NCI-H146 treated with DMSO at 0.1 percent for 48 hours (cell line): Measurements from ENCODE around the gene POTEM.
"Not testable (repeated sequence)": the region's sequence is repeated elsewhere in the genome, so short reads cannot be mapped to it uniquely, and the experiment has no call there.

Experiments
- DNase-seq: peaks from one replicate; lab custom pipeline; 2025; ENCODE audit not compliant: unreplicated experiment; lab: John Stamatoyannopoulos, UW

The POTEM gene

DNA sequence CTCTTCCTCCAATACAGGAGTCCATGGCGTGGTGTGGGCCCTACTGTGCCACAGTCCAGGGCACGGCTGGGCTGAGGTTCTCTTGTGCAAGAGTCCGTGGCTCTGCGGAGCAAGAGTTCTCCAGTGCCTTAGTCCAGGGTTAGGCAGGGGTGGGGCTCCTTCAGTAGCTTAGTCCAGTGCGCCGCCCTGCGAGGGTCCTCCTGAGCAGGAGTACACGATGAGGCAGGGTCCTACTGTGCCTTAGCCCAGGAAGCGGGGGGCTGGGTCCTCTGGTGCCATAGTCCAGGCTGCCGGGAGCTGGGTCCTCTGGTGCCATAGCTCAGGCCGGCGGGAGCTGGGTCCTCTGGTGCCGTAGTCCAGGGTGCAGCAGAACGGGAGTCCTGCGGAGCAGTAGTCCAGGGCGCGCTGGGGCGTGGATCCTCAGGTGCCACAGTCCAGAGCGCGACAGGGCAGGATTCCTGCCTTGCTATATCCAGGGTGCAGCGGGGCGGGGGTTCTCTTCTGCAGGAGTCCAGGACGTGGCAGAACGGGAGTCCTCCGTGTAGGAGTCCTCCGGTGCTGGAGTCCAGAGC, 69.7 kb downstream of the POTEM start:
- not testable (repeated sequence) for DNase-seq

DNA sequence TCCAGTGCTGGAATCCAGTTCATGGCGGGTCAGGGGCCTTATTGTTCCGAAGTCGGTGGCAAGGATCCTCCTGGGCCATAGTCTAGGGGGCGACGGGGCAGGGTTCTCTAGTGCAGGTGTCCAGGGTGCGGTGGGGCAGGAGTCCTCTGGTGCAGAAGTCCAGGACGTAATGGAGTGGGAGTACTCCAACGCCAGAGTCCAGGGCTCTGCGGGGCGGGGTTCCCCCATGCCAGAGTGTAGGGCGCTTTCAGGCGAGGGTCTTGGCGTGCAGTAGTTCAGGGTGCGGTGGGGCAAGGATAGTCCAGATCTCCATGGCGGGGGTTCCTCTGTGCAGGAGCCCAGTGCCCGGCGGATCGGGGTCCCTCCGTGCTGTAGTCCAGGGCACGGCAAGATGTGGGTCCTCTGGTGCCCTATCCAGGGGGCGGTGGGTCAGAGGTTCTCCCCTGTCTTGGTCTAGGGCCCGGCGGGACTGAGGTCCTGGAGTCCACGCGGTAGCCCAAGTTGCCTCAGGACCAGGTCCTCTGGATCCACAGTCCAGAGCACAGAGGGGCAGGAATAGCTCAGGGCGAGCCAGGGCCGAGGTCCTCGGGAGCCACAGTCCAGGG, 70.9 kb downstream of the POTEM start:
- DNase-seq: not testable (repeated sequence)

DNA sequence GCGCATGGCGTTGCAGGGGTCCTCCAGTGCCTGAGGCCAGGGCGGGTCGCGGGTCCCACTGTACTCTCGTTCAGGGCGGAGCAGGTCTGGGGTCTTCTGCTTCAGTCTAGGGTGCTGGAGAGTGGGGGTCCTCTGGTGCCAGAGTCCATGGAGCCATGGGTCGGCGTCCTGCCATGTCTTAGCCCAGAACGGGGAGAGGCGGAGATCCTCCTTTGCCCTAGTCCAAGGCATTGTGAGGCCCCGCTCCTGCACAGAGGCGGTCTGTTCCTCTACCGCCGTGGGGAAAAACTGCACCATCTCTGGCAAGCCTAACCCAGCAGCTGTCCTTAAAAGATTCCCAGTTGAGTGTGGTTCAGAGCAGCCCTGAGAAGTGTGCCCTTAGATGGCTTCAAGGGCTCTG, 71.6 kb downstream of the POTEM start:
- not testable (repeated sequence) for DNase-seq

DNA sequence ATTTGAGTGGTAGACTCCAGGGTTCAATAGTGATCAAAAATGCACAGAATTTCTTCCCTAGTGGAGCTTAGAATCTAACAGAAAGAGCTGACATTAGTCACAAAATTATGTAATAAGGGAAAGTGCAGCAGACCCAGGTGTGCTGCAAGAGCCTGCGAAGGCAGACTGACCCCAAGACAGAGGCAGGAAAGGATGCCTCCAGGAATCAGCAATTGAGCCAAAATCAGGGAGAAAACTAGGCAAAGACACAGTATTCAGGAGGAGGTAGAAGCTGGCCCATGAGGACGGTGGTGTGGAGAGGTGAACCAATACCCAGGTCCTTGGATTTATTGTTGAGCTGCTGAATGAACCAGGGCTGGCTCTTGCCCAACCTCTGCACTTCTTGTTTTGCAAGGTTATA, 76.2 kb downstream of the POTEM start:
- not testable (repeated sequence) for DNase-seq
